Spleen (tissue), 13 donors: ENCODE results near the gene KLHL13. TPM values are rescaled to one million over a fixed set of nuclear protein-coding genes. Genes with fewer than 3 reads are reported as not detected.

ENCODE experiments used
- DNase-seq: peaks from one replicate; pipeline ENCODE4 v3.0.0-alpha.2; 2020
- H3K27ac ChIP-seq, 8 donors: fragments of 200-600 bp; sonication (generic) in 7 of 8; 1 replicate in 4 of 8; 2 replicates in 4 of 8; pipeline versions ENCODE4 v1.5.0 to v1.8.0; 2016 to 2021; ENCODE audit warnings: inconsistent platforms in 4 of 8, mild to moderate bottlenecking in 4 of 8, moderate library complexity in 1 of 8
- H3K27me3 ChIP-seq, 7 donors: fragments of 200-600 bp; sonication (generic) in 6 of 7; replicated peaks in 1 of 7; 1 replicate in 4 of 7; 2 replicates in 3 of 7; pipeline versions ENCODE4 v1.5.0 to v1.8.0; 2016 to 2021; ENCODE audit warnings: inconsistent platforms in 3 of 7, mild to moderate bottlenecking in 1 of 7
- H3K36me3 ChIP-seq, 6 donors: fragments of 200-600 bp; sonication (generic) in 5 of 6; 1 replicate in 4 of 6; 2 replicates in 2 of 6; pipeline versions ENCODE4 v1.5.0 to v1.8.0; 2016 to 2021; ENCODE audit warnings: inconsistent platforms in 2 of 6
- H3K4me1 ChIP-seq, 6 donors: fragments of 200-600 bp; sonication (generic) in 5 of 6; 1 replicate in 3 of 6; 2 replicates in 3 of 6; pipeline versions ENCODE4 v1.5.0 to v1.8.0; 2016 to 2021; ENCODE audit warnings: inconsistent platforms in 3 of 6
- H3K4me3 ChIP-seq, 8 donors: fragments of 200-600 bp; sonication (generic) in 7 of 8; 1 replicate in 4 of 8; 2 replicates in 4 of 8; pipeline versions ENCODE4 v1.5.0 to v1.8.0; 2016 to 2021; ENCODE audit warnings: inconsistent platforms in 4 of 8, mild to moderate bottlenecking in 4 of 8, moderate library complexity in 2 of 8
- H3K9me3 ChIP-seq, 8 donors: fragments of 200-600 bp; sonication (generic) in 7 of 8; 1 replicate in 4 of 8; 2 replicates in 4 of 8; pipeline versions ENCODE4 v1.5.0 to v1.8.0; 2016 to 2021; ENCODE audit warnings: inconsistent platforms in 4 of 8
- CTCF ChIP-seq, 11 experiments: fragments of 200-600 bp in 7 of 11; fragments of 450-650 bp in 4 of 11; sonication (generic) in 4 of 11; IDR thresholded peaks in 8 of 11; conservative IDR thresholded peaks in 3 of 11; 1 replicate in 7 of 11; 2 replicates in 4 of 11; pipeline versions ENCODE4 v1.4.0 to v1.8.0; 2016 to 2021; ENCODE audit warnings: antibody characterized with exemption in 11 of 11, inconsistent platforms in 4 of 11, mild to moderate bottlenecking in 1 of 11
- POLR2A ChIP-seq, 3 donors: fragments of 450-650 bp; IDR thresholded peaks; one replicate each; pipeline ENCODE4 v1.5.1; 2017; ENCODE audit warnings: antibody characterized with exemption in 3 of 3, mild to moderate bottlenecking in 1 of 3
- POLR2AphosphoS5 ChIP-seq, 3 donors: sonication (generic); formaldehyde crosslinking; IDR thresholded peaks; one replicate each; pipeline ENCODE4 v1.5.1; 2017; ENCODE audit warnings: antibody characterized with exemption in 3 of 3
- WGBS, 5 donors: extraction: QIAGEN DNeasy Blood & Tissue Kit in 3 of 5; methylation state at CpG; one replicate each; pipeline versions ENCODE4 v1.1.5 to v1.1.7; 2013 to 2018; 5-methylcytosine and 5-hydroxymethylcytosine counted together
- intact Hi-C: fragments of 100-400 bp; cut with DNase I; formaldehyde crosslinking; loops from one replicate; pipeline ENCODE4 v1.15.0; 2023; ENCODE audit warnings: low total_unique reads
- long read RNA-seq, 2 donors: transcript quantifications; one replicate each; lab custom pipeline, GENCODE V29; 2026
- polyA plus RNA-seq, 3 donors: library from polyadenylated mRNA; stranded (reverse); fragments of 200-250 nt; gene quantifications; one replicate each; pipeline ENCODE4 v1.2.1, GENCODE V29; 2013
- total RNA-seq, 7 donors: library from RNA; depleted of rRNA in 3 of 7; stranded (reverse); fragments of >200 nt in 3 of 7; fragmentation: NEBNext Ultra II Directional in 4 of 7; extraction: Animal tissue kit (Norgen Biotek cat#: 25700) in 4 of 7; gene quantifications; one replicate each; pipeline versions ENCODE4 v1.1.0 to v1.2.1, GENCODE V29; 2016 to 2021
- donor health status: healthy with polysubstance abuse.
- donor health status: DM: no; HTN: no; CAD: no; lungs with moderate emphysema.
- donor health status: DM: no; HTN: no; CAD: no.
- donor health status: Bipolar disorder and iron deficiency.
- donor health status: healthy.
- donor health status: DM: no; HTN: no; CAD: no.
- donor health status: DM: yes; HTN: yes; CAD: no.

Gene KLHL13, protein sequence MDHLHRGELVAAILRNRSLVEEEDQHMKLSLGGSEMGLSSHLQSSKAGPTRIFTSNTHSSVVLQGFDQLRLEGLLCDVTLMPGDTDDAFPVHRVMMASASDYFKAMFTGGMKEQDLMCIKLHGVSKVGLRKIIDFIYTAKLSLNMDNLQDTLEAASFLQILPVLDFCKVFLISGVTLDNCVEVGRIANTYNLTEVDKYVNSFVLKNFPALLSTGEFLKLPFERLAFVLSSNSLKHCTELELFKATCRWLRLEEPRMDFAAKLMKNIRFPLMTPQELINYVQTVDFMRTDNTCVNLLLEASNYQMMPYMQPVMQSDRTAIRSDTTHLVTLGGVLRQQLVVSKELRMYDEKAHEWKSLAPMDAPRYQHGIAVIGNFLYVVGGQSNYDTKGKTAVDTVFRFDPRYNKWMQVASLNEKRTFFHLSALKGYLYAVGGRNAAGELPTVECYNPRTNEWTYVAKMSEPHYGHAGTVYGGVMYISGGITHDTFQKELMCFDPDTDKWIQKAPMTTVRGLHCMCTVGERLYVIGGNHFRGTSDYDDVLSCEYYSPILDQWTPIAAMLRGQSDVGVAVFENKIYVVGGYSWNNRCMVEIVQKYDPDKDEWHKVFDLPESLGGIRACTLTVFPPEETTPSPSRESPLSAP
- total RNA-seq (1 to 10 TPM; 1.0 to 2.7 (median 1.7) TPM), polyA plus RNA-seq (under 1 TPM; 0.17 to 0.54 (median 0.38) TPM)
- long read RNA-seq, donor 1, transcript KLHL13-204 (7 exons, 3,256 nt): major isoform, 5 of 7 reads
- long read RNA-seq, donor 1, partial matches to known transcripts: 0 of 7 reads
- long read RNA-seq, donor 1, other reads (novel, unspliced or antisense): 0 of 7 reads
- long read RNA-seq, donor 2, full-length matches to known transcripts: 4 of 4 reads
- long read RNA-seq, donor 2, partial matches to known transcripts: 0 of 4 reads
- long read RNA-seq, donor 2, other reads (novel, unspliced or antisense): 0 of 4 reads

GRCh38 chrX:118116713-118117550 lies at the start of gene KLHL13:
Gene KLHL13, minus strand, starts transcription at chrX:118116810. Its CDS starts 88,337 bp downstream, at chrX:118028473.
- Histone ChIP-seq H3K27me3 (peaks cover 0 to 17% (median 0%) of the 10 kb centered on the region in 7 donors), H3K9me3 (no peaks in the 10 kb centered on the region), H3K36me3 (no peaks in the 10 kb centered on the region), H3K27ac (peak within 1 kb of the TSS in 4 of 8 donors; percentile 28 to 51 (median 37)), H3K4me3 (peak within 1 kb of the TSS; percentile 28 to 72 (median 43)), H3K4me1 (peaks cover 0 to 12% (median 0%) of the 10 kb centered on the region in 6 donors)
- 1 to 54% (median 8%) methylated on average over 2 to 42 of the region's 42 CpGs for WGBS, 5 donors
- no peak for DNase-seq
- no peak for TF ChIP-seq POLR2A (IDR thresholded peaks at IDR 0.05)
- TF ChIP-seq CTCF (IDR thresholded peaks at IDR 0.05 in 8 of 11, conservative IDR thresholded peaks at IDR 0.05 in 3 of 11): no peak
- TF ChIP-seq POLR2AphosphoS5 (IDR thresholded peaks at IDR 0.05): no peak
- intact Hi-C loops: no loop called here

- H3K36me3 ChIP-seq: no peaks in the 10 kb centered on the region
- no peaks in the 10 kb centered on the region for H3K27me3 ChIP-seq
- TF ChIP-seq POLR2AphosphoS5 (IDR thresholded peaks at IDR 0.05) (no peak), CTCF (IDR thresholded peaks at IDR 0.05 in 8 of 11, conservative IDR thresholded peaks at IDR 0.05 in 3 of 11) (no peak), POLR2A (IDR thresholded peaks at IDR 0.05) (no peak)
- no peaks in the 10 kb centered on the region for H3K4me1 ChIP-seq
- intact Hi-C loops: no loop called here
- H3K27ac ChIP-seq: no peak overlapping the region
- no peak for DNase-seq
- H3K9me3 ChIP-seq: no peaks in the 10 kb centered on the region
- no peak overlapping the region for H3K4me3 ChIP-seq
- WGBS, 5 donors: 76 to 100% (median 89%) methylated on average over 1 of the region's 1 CpG
Measured at GRCh38 chrX:118164138-118164537, 47.5 kb upstream of the KLHL13 start.

GRCh38 chrX:118156953-118157608 lies 40.5 kb upstream of the KLHL13 start:
- TF ChIP-seq CTCF (IDR thresholded peaks at IDR 0.05 in 8 of 11, conservative IDR thresholded peaks at IDR 0.05 in 3 of 11): no peak
- no peak for TF ChIP-seq POLR2AphosphoS5 (IDR thresholded peaks at IDR 0.05)
- no peak for TF ChIP-seq POLR2A (IDR thresholded peaks at IDR 0.05)
- Histone ChIP-seq H3K27me3 (no peaks in the 10 kb centered on the region), H3K9me3 (no peaks in the 10 kb centered on the region), H3K4me1 (no peaks in the 10 kb centered on the region), H3K27ac (no peak overlapping the region), H3K4me3 (no peak overlapping the region), H3K36me3 (no peaks in the 10 kb centered on the region)
- intact Hi-C loops: no loop called here
- DNase-seq: no peak
- WGBS, 5 donors: 67 to 94% (median 86%) methylated on average over 7 of the region's 7 CpGs
